CD4-positive, alpha-beta T cell treated with Interleukin-15 for 1 hour (primary cell): ENCODE measurements around the gene AEBP2.
"Not testable (repeated sequence)": the region's sequence is repeated elsewhere in the genome, so short reads cannot be mapped to it uniquely, and the experiment has no call there.

Source experiments
- DNase-seq: peaks from one replicate; pipeline ENCODE4 v3.0.0-alpha.2; 2020

AEBP2 gene

DNA sequence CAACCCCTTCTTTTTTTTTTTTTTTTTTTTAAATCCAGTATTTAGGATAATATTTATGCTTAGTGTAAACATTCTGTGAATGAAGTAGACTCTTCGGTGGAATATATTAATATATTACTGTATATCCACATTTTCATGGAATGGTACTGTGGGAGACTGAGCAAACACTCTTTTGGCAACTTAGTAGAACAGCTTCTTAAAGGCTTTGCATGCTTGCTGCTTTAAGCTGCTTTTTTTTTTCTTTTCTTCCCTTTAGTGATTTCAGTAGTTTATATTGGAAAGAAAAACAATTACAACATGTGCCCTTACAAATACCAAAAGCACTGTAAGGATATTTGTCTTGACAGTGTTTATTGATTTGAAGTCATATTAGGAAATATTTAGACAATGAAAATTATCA lies 78.9 kb downstream of the AEBP2 start:
- DNase-seq: no peak

DNA sequence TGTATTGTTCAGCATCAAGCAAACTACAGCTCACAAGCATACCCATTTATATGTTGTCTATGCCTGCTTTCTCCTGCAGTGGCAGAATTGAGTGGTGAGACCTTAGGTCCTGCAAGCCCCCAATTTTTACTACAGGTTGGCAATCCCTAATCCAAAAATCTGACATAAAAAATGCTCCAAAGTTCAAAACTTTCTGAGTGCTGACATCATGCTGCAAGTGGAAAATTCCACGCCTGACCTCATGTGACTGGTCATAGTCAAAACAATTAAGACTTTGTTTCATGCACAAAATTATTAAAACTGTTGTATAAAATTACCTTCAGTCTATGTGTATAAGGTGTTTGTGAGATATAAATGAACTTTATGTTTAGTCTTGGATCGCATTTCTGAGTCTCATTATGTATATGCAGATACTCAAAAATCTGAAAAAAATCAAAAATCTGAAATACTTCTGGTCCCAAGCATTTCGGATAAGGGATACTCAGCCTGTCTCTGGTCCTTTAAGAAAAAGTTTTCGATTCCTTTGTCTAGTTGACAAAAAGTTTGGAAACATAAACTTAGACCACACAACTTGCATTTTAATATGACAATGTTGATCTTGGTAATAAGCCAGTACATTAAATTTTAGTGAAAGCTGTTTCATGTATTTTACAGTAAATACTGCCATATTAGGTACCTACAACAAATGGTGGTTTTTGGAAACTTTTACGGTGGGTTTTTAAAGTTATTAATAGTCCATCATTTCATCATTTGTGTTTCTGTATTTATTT lies 81.5 kb downstream of the AEBP2 start:
- no peak for DNase-seq

DNA sequence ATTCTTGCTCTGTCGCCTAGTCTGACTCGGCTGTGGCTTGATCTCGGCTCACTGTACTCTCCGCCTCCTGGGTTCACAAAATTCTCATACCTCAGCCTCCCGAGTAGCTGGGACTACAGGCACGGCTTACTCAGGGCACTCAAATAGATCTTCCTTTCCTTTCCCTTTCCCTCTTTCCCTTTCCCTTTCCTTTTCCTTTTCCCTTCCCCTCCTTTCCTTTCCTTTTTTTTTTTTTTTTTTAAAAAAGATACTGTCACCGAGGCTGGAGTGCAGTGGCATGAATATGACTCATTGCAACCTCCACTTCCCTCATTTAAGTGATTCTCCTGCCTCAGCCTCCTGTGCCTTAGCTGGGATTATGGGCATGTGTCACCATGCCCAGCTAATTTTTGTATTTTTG lies 86.0 kb downstream of the AEBP2 start:
- no peak for DNase-seq

DNA sequence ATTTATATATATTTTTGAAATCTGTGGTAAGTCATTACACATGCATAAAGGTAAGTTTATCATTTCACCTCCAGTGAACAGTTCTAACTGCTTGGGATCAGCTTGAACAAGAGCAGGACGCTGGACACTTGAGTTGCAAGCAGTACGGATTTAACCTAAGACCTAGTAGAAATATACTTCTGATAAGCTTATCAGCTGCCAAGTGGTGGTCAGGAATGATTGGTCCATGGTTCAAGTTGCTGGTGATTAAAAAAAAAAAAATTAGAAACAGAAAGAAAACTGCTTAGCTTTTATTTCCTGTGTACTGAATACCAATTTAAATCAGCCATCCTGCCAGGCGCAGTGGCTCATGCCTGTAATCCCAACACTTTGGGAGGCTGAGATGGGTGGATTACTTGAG lies 88.6 kb downstream of the AEBP2 start:
- no peak for DNase-seq

DNA sequence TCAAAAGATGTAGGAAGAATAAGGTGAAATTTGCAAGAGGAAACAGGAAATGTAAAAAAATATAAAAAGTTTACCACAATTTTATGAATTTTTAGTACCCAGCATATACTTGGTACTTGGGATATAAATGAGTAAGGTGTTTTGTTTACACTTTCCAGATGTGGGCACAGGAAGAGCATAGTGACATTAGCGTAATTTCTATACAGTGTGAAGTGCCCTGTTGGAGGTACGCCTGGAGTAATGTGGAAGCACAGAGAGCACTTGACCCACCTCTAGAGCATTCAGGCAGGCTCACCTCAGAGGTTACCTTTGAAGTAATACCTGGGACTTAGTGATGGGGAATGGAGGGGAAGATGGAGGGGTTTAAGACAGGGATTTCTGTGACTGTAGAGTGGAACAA lies 89.5 kb downstream of the AEBP2 start:
- no peak for DNase-seq

DNA sequence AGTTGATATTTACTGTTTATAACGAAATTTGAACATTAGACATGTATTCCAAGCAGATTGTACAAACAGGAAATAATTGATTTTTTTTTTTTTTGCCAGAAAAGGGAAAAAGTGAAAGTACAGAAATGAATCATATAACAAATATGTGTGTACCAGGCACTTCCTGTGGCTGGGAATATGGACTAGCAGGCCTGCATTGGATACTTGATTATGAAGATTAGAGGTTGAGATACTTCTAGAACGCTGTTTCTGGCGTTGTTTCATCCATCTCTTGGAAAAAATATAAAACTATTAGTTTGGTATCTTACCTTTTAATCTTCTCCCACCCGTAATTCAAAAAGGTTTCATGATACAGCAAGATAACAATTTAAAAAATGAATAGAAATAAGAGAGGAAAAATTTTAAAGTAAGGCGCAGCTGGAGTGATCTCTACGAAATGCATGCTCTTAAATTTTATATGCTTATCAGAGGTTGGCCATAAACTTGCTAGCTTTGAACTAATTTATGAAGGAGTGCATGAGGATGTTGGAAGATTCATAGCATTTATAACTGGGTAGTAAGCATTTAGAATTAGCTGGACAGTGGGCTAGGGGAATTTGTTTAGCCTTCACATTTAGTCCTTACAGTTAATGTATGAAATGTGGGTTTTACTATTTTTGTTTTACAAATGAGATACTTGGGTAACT lies 90.8 kb downstream of the AEBP2 start:
- no peak for DNase-seq

DNA sequence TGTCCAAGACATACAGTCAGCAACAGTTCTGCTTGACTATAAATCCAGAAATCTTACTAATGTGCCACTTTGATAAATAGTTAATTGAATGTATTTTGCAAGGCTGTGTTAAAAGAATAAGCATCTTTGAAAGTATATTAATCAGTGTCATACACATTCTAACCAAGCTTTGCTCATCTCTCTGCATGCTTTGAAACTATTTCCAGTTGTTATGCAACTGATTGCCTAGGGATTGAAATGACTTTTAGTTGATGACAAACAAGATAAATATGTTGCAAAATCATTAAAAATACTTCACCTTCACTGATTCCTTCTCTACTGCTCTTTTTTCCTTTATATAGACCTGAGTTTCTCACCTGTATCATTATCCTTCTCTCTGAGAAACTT lies 91.3 kb downstream of the AEBP2 start:
- DNase-seq: no peak

DNA sequence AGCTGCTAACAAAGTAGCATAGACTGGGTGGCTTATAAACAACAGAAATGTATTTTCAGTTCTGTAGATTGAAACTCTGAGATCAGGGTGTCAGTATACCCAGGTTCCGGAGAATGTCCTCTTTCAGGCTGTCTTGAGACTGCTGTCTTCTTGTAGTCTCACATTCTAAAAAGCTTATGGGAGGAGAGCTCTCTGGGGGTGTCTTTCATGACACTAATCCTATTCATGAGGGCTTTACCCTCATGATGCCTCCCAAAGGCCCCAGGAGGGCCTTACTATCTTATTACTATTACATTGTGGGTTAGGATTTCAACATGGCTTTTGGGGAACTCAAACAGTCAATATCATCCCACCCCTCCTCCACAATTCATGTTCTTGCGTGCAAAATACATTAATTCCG lies 94.3 kb downstream of the AEBP2 start:
- DNase-seq: no peak

DNA sequence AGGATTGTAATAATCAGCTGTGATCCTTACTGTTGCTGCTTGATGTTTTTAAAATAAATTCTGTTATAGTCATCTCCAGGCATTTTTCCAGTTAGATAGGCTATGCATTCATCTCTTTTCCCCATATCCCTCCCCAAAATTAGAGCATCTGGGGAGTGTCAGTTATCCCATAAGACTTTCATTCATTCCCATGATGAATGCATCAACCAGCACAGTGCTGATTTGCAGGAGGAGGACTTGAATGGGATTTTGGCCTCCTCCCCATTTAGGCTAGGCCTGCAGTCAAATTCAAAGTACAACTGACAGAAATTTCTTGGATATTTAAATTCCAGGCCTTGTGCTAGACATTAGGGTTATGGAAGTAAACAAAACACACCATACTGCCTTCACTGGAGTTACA lies 99.8 kb downstream of the AEBP2 start:
- no peak for DNase-seq

DNA sequence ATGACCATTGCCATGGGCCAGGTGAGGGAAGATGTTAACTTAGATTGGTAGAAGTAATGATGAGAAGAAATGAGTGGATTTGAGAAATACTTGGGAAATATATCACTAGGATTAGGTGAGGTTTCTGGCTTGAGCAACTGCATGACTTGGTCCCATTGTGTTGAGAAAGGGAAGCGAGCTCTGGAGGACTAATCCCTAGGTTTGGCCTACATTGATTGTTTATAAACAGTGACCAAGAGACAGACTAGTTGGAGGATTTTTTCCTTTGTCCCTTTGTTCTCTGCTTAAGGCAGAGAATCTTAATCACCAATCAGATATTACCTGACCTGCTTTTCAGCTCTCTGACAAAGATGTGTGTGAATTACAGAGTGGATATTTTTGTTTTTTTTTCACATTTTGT lies 100.5 kb downstream of the AEBP2 start:
- no peak for DNase-seq

DNA sequence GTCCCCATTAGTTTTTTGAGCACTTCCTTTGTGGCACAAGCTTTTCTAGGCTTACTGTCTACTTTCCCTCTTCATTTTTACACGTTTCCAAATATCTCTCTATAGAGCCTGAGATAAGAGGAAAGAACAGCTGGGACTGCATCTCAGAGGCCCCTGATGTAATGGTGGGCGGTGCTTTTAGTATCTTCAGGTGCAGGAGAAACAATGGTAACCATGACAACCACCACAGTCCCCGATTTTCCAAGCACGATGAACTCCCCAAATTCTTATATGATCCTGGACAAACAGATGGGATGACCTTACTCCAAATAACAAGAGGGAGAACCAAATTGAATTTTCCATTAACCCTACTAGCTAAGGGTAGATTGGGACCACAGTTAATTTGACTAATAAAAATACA lies 103.3 kb downstream of the AEBP2 start:
- DNase-seq: no peak

DNA sequence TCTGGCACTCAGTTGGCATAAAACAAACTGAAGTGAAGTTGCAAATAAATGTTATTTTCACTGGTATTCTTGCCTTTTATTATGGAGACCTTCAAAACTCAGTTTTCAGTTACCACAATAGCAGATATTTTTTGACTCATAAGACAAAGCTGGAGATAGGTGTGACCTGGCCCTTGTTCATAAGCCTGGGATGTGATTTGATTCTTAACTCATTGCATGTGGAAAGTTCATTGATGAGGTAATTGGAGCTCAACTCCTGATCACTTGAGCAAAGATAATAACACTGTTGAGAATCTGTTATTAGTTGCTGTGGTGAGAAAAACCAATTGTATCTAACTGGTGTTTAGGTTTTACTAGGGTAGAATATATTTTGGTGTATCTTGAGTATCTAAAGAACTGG lies 105.1 kb downstream of the AEBP2 start:
- no peak for DNase-seq

DNA sequence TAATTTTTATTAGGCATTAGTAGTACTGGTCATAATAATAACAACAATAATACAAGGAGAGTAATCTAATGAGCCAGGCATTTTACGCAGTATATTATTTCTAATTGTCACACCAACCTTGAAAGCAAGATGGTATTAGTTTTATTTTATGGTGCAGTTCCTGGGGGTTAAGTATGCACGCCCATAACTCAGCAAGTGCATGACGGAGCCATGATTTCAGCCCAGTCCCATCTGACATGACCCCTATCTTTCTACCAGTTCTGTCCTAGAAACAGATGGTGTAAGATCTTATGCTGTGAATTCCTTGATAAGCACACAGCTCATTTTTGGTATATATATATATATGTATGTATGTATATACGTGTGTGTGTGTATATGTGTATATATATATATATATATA lies 106.0 kb downstream of the AEBP2 start:
- DNase-seq: no peak

DNA sequence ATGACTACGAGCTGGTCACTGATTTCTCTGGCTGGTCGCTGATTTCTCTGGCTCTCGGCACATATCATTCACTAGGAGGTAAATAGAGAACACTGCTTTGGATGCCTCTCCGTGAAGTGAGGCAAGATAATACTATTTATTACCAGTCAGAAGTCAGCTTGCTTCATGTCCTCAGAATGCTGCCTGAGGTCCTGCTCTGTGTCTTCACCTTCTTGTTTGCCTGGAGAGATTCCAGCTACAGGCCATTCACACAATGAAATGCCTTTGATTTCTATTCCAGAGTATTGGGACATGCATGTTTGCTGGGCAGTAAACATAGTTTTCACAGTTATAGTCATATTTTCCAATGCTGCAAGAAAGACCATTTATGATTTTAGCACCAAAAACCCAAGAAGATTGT lies 106.7 kb downstream of the AEBP2 start:
- DNase-seq: no peak

DNA sequence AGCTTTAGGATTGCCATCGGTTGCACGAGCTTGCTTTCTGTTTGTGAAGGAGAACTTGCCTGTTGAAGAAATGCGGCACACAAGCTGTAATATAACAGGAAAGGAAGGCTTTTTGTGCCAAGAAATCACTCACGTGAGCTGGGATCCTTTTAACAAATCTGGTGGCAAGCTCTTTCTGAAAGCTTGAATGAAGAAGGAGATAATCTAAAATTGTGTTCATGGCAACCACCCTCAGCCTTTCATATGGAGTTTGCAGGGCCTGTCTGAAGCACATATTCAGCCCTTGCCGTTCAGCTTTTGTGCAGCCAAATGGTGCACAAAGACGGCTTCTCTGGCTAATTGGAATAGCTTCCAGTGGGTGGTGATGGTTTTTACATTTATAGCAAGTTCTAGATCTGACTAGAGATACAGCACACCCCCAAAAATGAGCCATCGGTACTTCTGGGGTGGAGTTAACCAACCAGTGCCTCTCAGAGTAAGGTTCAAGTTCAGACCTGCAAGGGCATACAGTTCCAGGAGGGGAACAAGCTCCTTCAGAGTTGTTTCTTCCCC lies 107.4 kb downstream of the AEBP2 start:
- no peak for DNase-seq

DNA sequence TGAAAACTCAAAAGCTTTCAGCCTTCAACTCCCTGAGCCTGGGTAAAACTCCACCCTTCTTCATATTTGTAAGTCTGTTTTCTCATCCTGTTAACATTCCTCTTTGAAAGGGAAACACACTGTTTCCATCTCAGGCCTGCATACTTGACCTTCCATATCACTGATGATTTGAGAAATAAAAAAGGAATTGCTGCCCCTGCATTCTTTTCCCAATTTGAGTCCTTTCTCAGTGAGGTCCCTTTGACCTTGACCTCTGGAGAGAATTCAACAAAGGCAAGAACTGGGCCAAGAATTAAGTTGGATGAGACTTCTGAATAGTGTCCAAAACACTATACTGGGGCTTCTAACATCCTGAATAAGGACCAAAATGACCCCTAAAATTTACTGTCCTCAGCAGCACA lies 108.0 kb downstream of the AEBP2 start:
- DNase-seq: no peak

DNA sequence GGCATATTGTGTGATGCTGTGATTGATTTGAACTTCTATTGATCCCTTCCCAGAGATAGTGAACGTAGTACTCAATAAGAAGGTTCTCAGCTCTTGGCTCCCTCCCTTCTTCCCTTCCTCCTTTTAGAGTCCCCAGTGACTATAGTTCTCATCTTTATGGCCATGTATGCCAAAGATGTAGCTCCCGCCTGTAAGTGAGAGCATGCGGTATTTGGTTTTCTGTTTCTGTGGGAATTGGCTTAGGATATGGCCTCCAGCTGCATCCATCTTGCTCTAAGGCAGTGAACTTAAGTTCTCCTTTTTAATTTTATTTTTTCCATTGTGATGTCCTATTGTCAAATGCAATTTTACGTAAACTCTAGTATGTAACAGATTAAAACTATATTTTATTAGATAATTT lies 109.5 kb downstream of the AEBP2 start:
- DNase-seq: no peak

DNA sequence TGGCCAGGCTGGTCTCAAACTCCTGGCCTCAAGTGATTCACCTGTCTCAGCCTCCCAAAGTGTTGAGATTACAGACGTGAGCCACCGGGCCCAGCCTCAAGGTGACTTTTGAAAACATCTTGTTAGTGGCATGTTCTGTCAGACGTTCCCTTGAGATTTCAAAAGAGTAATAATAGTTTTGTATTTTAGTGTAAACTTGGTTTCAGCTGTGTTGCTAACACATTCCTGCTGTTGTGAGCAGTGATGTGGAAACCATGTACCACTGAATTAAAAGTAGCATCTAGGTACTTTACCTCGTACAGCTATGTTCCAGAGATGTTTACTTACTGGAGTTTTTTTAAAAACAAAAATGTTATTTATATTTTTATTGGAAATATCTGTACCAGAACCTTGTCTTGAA lies 111.3 kb downstream of the AEBP2 start:
- DNase-seq: no peak

DNA sequence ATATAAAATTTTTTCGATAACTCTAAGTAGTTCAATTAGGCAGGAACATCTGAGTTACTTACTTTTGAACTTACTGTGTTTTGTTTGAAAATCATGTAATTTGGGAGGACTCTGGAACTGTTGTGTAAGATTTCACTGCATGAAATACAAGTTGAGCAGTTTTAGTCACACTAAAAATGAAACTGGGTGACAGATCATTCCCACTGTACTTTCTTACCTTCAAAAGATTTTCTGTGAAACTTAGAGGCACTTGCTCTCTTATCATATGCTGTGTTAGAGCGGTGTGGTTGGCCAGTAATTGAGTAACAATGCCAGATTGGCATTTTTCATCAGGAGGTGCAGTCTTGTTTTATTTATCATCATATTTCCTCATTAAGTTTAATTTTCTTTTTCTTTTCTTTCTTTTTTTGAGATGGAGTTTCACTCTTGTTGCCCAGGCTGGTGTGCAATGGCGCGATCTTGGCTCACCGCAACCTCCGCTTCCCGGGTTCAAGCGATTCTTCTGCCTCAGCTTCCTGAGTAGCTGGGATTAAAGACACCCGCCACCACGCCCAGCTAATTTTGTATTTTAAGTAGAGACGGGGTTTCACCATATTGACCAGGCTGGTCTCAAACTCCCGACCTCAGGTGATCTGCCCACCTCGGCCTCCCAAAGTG lies 113.3 kb downstream of the AEBP2 start:
- DNase-seq: not testable (repeated sequence)

DNA sequence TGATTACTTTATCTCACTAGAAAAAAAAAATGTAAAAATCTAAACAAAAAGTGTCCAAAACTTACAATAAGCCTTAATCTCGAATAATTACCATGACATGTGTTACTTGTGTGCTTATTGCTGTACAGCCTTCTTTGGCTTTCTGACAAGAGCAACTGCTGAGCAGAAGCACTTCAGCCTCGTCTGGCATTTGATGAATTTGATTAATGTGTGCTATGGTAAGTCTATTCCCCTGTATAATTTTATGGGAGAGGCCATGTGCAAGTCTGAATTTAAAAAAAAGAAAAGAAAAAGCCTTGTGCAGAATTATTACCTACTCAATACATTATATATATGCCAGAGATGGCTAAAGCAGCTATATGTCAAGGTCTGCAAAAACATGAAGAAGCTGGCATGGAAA lies 113.9 kb downstream of the AEBP2 start:
- DNase-seq: no peak

DNA sequence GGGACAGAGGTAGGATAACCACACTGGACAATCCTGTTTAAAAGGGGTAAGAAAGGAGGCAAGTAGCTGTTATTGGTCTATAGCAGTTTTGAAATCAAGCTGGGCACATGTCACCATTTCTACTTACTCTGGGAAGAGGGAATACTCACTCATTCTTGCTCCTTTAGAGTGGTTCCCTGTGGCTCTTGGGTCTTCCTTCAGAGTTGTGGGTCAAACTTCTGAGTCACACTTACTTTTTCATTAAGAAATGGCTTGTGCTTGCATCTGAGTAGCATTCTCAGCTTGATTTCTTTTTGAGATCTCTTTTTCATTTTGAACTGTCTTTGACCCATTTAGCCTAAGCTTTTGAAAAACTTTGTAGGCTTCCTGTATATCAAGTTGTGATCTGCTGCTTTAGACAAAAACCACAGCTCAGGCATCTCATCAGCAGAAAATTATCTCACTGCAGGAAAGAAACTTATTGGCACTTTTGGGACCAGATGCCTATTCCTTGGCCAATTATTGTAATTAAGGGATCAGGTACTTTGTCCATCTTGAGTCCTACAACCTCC lies 122.2 kb downstream of the AEBP2 start:
- DNase-seq: no peak
